Measurements from ENCODE around the gene PLIN5.

PLIN5 gene

DNA sequence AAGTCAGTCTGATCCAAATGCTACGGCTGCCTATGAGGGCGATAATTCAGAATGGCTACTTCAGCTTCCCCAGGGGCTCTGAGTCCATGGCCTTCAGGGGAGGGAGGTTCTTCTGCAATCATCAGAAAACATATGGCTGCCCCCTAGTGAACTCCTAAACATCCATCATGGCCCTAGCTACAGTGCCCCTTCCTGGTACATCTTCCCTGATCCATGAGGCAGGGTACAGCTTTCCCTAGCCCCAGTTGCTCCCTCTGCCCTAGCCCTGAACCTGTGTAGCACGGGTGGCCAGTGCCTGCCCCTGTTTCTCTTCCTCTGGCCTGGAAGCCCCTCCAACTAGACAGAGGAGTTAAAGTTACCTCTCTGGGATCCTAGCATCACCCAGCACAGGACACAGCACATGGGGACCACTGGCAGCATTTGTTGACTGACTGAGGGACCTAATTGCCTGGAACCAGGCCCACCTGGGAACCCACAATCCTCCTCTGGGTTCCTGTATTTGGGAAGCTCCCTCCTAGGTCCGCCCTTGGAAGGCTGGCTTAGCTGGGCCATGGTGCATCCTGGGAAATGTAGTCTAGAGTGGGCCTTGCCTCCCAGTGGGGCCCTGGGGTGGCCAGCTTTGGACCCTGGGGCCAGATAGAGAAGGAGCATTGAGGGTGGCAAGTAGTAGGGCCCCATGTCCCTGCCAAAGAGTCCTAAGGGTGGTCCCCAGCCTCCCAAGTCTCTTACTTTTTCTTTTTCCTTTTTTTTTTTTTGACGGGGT is 42.2 kb upstream of the PLIN5 start:
- Histone ChIP-seq H3K27me3 (ENCODE audit: low read depth, low read length) (peaks cover 5% of the 10 kb centered on the region), H3K9me3 (ENCODE audit: control insufficient read depth in 1 of 2, low read length in 2 of 2) (no peaks in the 10 kb centered on the region), H3K27ac (ENCODE audit: low read length) (no peak overlapping the region), H3K36me3 (ENCODE audit: control insufficient read depth in 1 of 2, insufficient read depth in 2 of 2, low read length in 2 of 2) (no peaks in the 10 kb centered on the region), H3K4me3 (ENCODE audit: low read depth in 1 of 2, low read length in 2 of 2) (no peak overlapping the region), H3K4me1 (ENCODE audit: control insufficient read depth in 1 of 2, insufficient read depth in 2 of 2, low read length in 2 of 2) (peaks cover 0 to 8% of the 10 kb centered on the region in 2 donors)

GRCh38 chr19:4576016-4576933 is 41.3 kb upstream of the PLIN5 start:
- H3K36me3 ChIP-seq (ENCODE audit: control insufficient read depth in 1 of 2, insufficient read depth in 2 of 2, low read length in 2 of 2): no peaks in the 10 kb centered on the region
- no peaks in the 10 kb centered on the region for H3K9me3 ChIP-seq (ENCODE audit: control insufficient read depth in 1 of 2, low read length in 2 of 2)
- H3K27me3 ChIP-seq (ENCODE audit: low read depth, low read length): no peaks in the 10 kb centered on the region
- peaks cover 0 to 8% of the 10 kb centered on the region in 2 donors for H3K4me1 ChIP-seq (ENCODE audit: control insufficient read depth in 1 of 2, insufficient read depth in 2 of 2, low read length in 2 of 2)
- H3K27ac ChIP-seq (ENCODE audit: low read length): no peak overlapping the region
- no peak overlapping the region for H3K4me3 ChIP-seq (ENCODE audit: low read depth in 1 of 2, low read length in 2 of 2)

GRCh38 chr19:4575267-4576015 is 40.4 kb upstream of the PLIN5 start:
- Histone ChIP-seq H3K27me3 (ENCODE audit: low read depth, low read length) (no peaks in the 10 kb centered on the region), H3K4me1 (ENCODE audit: control insufficient read depth in 1 of 2, insufficient read depth in 2 of 2, low read length in 2 of 2) (peaks cover 0 to 2% of the 10 kb centered on the region in 2 donors), H3K4me3 (ENCODE audit: low read depth in 1 of 2, low read length in 2 of 2) (no peak overlapping the region), H3K36me3 (ENCODE audit: control insufficient read depth in 1 of 2, insufficient read depth in 2 of 2, low read length in 2 of 2) (no peaks in the 10 kb centered on the region), H3K9me3 (ENCODE audit: control insufficient read depth in 1 of 2, low read length in 2 of 2) (no peaks in the 10 kb centered on the region), H3K27ac (ENCODE audit: low read length) (no peak overlapping the region)

DNA sequence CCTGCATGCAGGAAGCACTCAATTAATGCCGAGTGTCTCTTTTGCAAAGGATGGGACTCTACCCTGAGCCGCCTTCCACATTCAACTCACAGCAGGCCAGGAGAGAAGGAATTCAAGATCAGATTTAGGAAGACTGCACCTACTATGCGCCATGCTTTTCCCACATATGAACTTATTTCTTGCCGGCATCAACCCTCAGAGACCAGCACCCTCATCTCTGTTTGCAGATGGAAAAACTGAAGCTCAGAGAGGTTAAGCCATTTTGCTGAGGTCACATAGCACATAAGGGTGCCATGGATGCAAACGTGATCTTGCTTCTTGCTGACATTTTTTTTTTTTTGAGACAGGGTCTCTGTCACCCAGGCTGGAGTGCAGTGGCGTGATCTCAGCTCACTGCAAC is 38.7 kb upstream of the PLIN5 start:
- no peak overlapping the region for H3K4me3 ChIP-seq (ENCODE audit: low read depth in 1 of 2, low read length in 2 of 2)
- no peaks in the 10 kb centered on the region for H3K4me1 ChIP-seq (ENCODE audit: control insufficient read depth in 1 of 2, insufficient read depth in 2 of 2, low read length in 2 of 2)
- H3K9me3 ChIP-seq (ENCODE audit: control insufficient read depth in 1 of 2, low read length in 2 of 2): no peaks in the 10 kb centered on the region
- H3K36me3 ChIP-seq (ENCODE audit: control insufficient read depth in 1 of 2, insufficient read depth in 2 of 2, low read length in 2 of 2): no peaks in the 10 kb centered on the region
- H3K27ac ChIP-seq (ENCODE audit: low read length): no peak overlapping the region
- no peaks in the 10 kb centered on the region for H3K27me3 ChIP-seq (ENCODE audit: low read depth, low read length)

- no peaks in the 10 kb centered on the region for H3K4me1 ChIP-seq (ENCODE audit: control insufficient read depth in 1 of 2, insufficient read depth in 2 of 2, low read length in 2 of 2)
- no peaks in the 10 kb centered on the region for H3K27me3 ChIP-seq (ENCODE audit: low read depth, low read length)
- no peaks in the 10 kb centered on the region for H3K36me3 ChIP-seq (ENCODE audit: control insufficient read depth in 1 of 2, insufficient read depth in 2 of 2, low read length in 2 of 2)
- no peaks in the 10 kb centered on the region for H3K9me3 ChIP-seq (ENCODE audit: control insufficient read depth in 1 of 2, low read length in 2 of 2)
- no peak overlapping the region for H3K27ac ChIP-seq (ENCODE audit: low read length)
- no peak overlapping the region for H3K4me3 ChIP-seq (ENCODE audit: low read depth in 1 of 2, low read length in 2 of 2)
Observed at GRCh38 chr19:4571305-4571917, 36.4 kb upstream of the PLIN5 start.

- H3K27me3 ChIP-seq (ENCODE audit: low read depth, low read length): no peaks in the 10 kb centered on the region
- H3K27ac ChIP-seq (ENCODE audit: low read length): no peak overlapping the region
- no peaks in the 10 kb centered on the region for H3K36me3 ChIP-seq (ENCODE audit: control insufficient read depth in 1 of 2, insufficient read depth in 2 of 2, low read length in 2 of 2)
- no peaks in the 10 kb centered on the region for H3K9me3 ChIP-seq (ENCODE audit: control insufficient read depth in 1 of 2, low read length in 2 of 2)
- H3K4me1 ChIP-seq (ENCODE audit: control insufficient read depth in 1 of 2, insufficient read depth in 2 of 2, low read length in 2 of 2): no peaks in the 10 kb centered on the region
- H3K4me3 ChIP-seq (ENCODE audit: low read depth in 1 of 2, low read length in 2 of 2): no peak overlapping the region
Observed at GRCh38 chr19:4570916-4571304, 35.9 kb upstream of the PLIN5 start.

DNA sequence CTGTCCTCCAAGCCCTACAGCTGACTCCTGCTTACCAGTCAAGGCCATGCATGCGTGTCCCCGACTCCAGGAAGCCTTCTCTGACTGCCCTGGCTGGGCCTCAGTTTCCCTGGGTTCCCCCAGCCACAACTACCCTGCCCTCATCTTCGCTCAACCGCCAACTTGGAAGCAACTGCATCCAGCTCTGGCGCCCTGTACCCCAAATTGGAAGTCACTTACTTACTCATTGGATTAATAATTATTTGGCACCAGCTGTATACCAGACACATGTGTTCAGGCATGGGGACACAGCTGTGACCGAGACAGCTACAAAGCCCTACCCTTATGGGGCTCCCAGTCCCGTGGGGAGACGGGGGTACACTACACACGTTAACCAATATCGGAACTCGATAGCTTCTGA is 35.4 kb upstream of the PLIN5 start:
- Histone ChIP-seq H3K36me3 (ENCODE audit: control insufficient read depth in 1 of 2, insufficient read depth in 2 of 2, low read length in 2 of 2) (no peaks in the 10 kb centered on the region), H3K27me3 (ENCODE audit: low read depth, low read length) (no peaks in the 10 kb centered on the region), H3K4me3 (ENCODE audit: low read depth in 1 of 2, low read length in 2 of 2) (no peak overlapping the region), H3K27ac (ENCODE audit: low read length) (no peak overlapping the region), H3K4me1 (ENCODE audit: control insufficient read depth in 1 of 2, insufficient read depth in 2 of 2, low read length in 2 of 2) (no peaks in the 10 kb centered on the region), H3K9me3 (ENCODE audit: control insufficient read depth in 1 of 2, low read length in 2 of 2) (no peaks in the 10 kb centered on the region)

- no peak overlapping the region for H3K4me3 ChIP-seq (ENCODE audit: low read depth in 1 of 2, low read length in 2 of 2)
- no peaks in the 10 kb centered on the region for H3K36me3 ChIP-seq (ENCODE audit: control insufficient read depth in 1 of 2, insufficient read depth in 2 of 2, low read length in 2 of 2)
- H3K27ac ChIP-seq (ENCODE audit: low read length): no peak overlapping the region
- no peaks in the 10 kb centered on the region for H3K4me1 ChIP-seq (ENCODE audit: control insufficient read depth in 1 of 2, insufficient read depth in 2 of 2, low read length in 2 of 2)
- no peaks in the 10 kb centered on the region for H3K9me3 ChIP-seq (ENCODE audit: control insufficient read depth in 1 of 2, low read length in 2 of 2)
- H3K27me3 ChIP-seq (ENCODE audit: low read depth, low read length): no peaks in the 10 kb centered on the region
Observed at GRCh38 chr19:4568886-4569285, 33.9 kb upstream of the PLIN5 start.

DNA sequence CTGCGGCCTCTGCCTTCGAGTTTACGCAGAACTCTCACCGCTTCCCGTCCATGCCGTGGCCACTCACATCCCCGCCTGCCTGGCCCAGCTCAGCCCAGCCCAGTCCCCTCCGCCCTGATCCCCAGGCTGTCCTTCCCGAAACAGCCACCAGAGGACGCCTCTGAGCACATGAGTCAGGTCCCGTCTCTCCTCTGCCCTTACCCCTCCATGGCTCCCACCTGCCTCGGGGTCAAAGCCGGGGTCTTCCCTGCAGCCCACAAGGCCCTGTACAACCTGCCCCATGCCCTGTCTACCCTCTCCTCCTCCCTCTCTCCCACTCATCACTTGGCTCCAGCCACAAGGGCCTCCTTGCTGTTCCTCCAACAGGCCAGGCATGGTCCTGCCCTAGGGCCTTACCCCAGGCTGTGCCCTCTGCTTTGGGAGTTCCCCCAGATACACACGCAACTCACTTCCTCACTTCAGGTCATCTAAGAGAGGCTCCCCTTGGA is 32.6 kb upstream of the PLIN5 start:
- no peaks in the 10 kb centered on the region for H3K27me3 ChIP-seq (ENCODE audit: low read depth, low read length)
- no peak overlapping the region for H3K27ac ChIP-seq (ENCODE audit: low read length)
- H3K4me1 ChIP-seq (ENCODE audit: control insufficient read depth in 1 of 2, insufficient read depth in 2 of 2, low read length in 2 of 2): no peaks in the 10 kb centered on the region
- no peaks in the 10 kb centered on the region for H3K9me3 ChIP-seq (ENCODE audit: control insufficient read depth in 1 of 2, low read length in 2 of 2)
- H3K36me3 ChIP-seq (ENCODE audit: control insufficient read depth in 1 of 2, insufficient read depth in 2 of 2, low read length in 2 of 2): no peaks in the 10 kb centered on the region
- H3K4me3 ChIP-seq (ENCODE audit: low read depth in 1 of 2, low read length in 2 of 2): no peak overlapping the region

DNA sequence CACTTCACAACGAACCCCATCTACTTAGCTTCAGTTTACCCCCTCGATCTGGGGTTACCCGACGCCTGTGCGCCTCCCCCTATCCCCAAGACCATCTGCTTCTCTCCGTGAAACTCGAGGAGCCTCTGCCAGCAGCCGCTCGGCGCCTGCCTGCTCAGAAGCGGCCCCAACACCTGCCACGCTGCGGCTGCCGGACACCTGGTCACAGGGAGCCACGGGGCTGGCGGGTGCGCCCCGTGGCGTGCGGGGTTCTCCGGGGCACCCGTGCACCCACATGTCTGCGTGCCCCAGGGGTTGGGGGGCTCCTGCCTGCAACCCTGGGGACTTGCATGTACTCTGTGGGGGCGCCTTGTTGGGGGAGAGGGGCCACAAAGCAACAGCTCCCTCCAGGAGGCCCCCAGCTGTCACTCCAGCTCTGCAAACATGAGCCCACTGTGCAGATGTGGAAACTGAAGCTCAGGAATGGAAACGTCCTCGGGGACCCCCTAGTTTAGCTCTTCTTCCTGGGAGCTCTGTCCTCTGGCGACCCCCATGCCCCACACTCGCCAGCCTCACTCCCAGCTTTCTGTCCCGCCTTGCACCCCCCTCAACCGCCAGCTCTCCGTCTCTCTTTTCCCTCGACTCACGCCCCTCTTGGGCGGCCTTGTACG is 31.5 kb upstream of the PLIN5 start:
- Histone ChIP-seq H3K9me3 (ENCODE audit: control insufficient read depth in 1 of 2, low read length in 2 of 2) (no peaks in the 10 kb centered on the region), H3K27ac (ENCODE audit: low read length) (no peak overlapping the region), H3K4me3 (ENCODE audit: low read depth in 1 of 2, low read length in 2 of 2) (no peak overlapping the region), H3K27me3 (ENCODE audit: low read depth, low read length) (no peaks in the 10 kb centered on the region), H3K4me1 (ENCODE audit: control insufficient read depth in 1 of 2, insufficient read depth in 2 of 2, low read length in 2 of 2) (no peaks in the 10 kb centered on the region), H3K36me3 (ENCODE audit: control insufficient read depth in 1 of 2, insufficient read depth in 2 of 2, low read length in 2 of 2) (no peaks in the 10 kb centered on the region)
